ENCODE data around the gene ARPIN.
A peak's percentile ranks its signal among the peaks of the same experiment; 100 is the strongest.
"Not testable (repeated sequence)": the region's sequence is repeated elsewhere in the genome, so short reads cannot be mapped to it uniquely, and the experiment has no call there.

The ARPIN gene

GRCh38 chr15:89877083-89877425 is 35.7 kb downstream of the ARPIN start:
- DNase-seq (ENCODE audit: low read depth): no peak

- DNase-seq (ENCODE audit: low read depth): no peak
Measured at GRCh38 chr15:89876396-89877082, 36.2 kb downstream of the ARPIN start.

GRCh38 chr15:89875741-89876140 is 37.0 kb downstream of the ARPIN start:
- no peak for DNase-seq (ENCODE audit: low read depth)

GRCh38 chr15:89874926-89875564 is 37.7 kb downstream of the ARPIN start:
- peak; percentile 72 for DNase-seq (ENCODE audit: low read depth)

GRCh38 chr15:89870688-89871288 is 42.0 kb downstream of the ARPIN start:
- DNase-seq (ENCODE audit: low read depth): no peak

- no peak for DNase-seq (ENCODE audit: low read depth)
Measured at GRCh38 chr15:89870006-89870405, 42.7 kb downstream of the ARPIN start.

GRCh38 chr15:89869490-89869889 is 43.3 kb downstream of the ARPIN start:
- not testable (repeated sequence) for DNase-seq (ENCODE audit: low read depth)

GRCh38 chr15:89864958-89865739 is 47.6 kb downstream of the ARPIN start:
- no peak for DNase-seq (ENCODE audit: low read depth)

- DNase-seq (ENCODE audit: low read depth): no peak
Measured at GRCh38 chr15:89863918-89864317, 48.8 kb downstream of the ARPIN start.

- no peak for DNase-seq (ENCODE audit: low read depth)
Measured at GRCh38 chr15:89860891-89861290, 51.9 kb downstream of the ARPIN start.

- DNase-seq (ENCODE audit: low read depth): no peak
Measured at GRCh38 chr15:89860431-89860830, 52.3 kb downstream of the ARPIN start.

- DNase-seq (ENCODE audit: low read depth): no peak
Measured at GRCh38 chr15:89858661-89859458, 53.9 kb downstream of the ARPIN start.

- DNase-seq (ENCODE audit: low read depth): no peak
Measured at GRCh38 chr15:89857673-89858072, 55.1 kb downstream of the ARPIN start.

GRCh38 chr15:89855948-89856347 is 56.8 kb downstream of the ARPIN start:
- DNase-seq (ENCODE audit: low read depth): no peak

- not testable (repeated sequence) for DNase-seq (ENCODE audit: low read depth)
Measured at GRCh38 chr15:89854863-89855262, 57.9 kb downstream of the ARPIN start.

- no peak for DNase-seq (ENCODE audit: low read depth)
Measured at GRCh38 chr15:89852342-89852995, 60.3 kb downstream of the ARPIN start.

- no peak for DNase-seq (ENCODE audit: low read depth)
Measured at GRCh38 chr15:89851673-89852341, 60.9 kb downstream of the ARPIN start.

GRCh38 chr15:89848970-89849292 is 63.8 kb downstream of the ARPIN start:
- DNase-seq (ENCODE audit: low read depth): no peak

- DNase-seq (ENCODE audit: low read depth): no peak
Measured at GRCh38 chr15:89847101-89847500, 65.7 kb downstream of the ARPIN start.

GRCh38 chr15:89845305-89845893 is 67.4 kb downstream of the ARPIN start:
- no peak for DNase-seq (ENCODE audit: low read depth)
